GM21576 (cell line): ENCODE data around the gene ARF3.

ENCODE experiments used
- ATAC-seq: cut with Tn5 transposase; IDR thresholded peaks from one replicate; pipeline ENCODE4 v1.9.1; 2021; ENCODE audit warnings: mild to moderate bottlenecking, moderate library complexity; ENCODE audit not compliant: unreplicated experiment

The ARF3 gene

GRCh38 chr12:48982397-48983080 lies 25.3 kb upstream of the ARF3 start:
- ATAC-seq, result no peak

- ATAC-seq, result no peak
Measured at GRCh38 chr12:48981757-48982157, 24.5 kb upstream of the ARF3 start.

- ATAC-seq, result no peak
Measured at GRCh38 chr12:48980953-48981756, 23.9 kb upstream of the ARF3 start.

- no peak for ATAC-seq
Measured at GRCh38 chr12:48980389-48980952, 23.2 kb upstream of the ARF3 start.

- no peak for ATAC-seq
Measured at GRCh38 chr12:48979602-48980388, 22.5 kb upstream of the ARF3 start.

GRCh38 chr12:48978741-48979601 lies 21.7 kb upstream of the ARF3 start:
- no peak for ATAC-seq

- ATAC-seq, result no peak
Measured at GRCh38 chr12:48978291-48978740, 21.0 kb upstream of the ARF3 start, which contains the start of gene WNT1. TSS of gene WNT1 (plus strand) at chr12:48978322. CDS start at chr12:48978651, 329 bp downstream.

- no peak for ATAC-seq
Measured at GRCh38 chr12:48977290-48978281, 20.3 kb upstream of the ARF3 start.

GRCh38 chr12:48973941-48974673 lies 16.8 kb upstream of the ARF3 start:
- ATAC-seq, result no peak

GRCh38 chr12:48973531-48973930 lies 16.2 kb upstream of the ARF3 start:
- no peak for ATAC-seq

- ATAC-seq, result no peak
Measured at GRCh38 chr12:48972952-48973483, 15.7 kb upstream of the ARF3 start.

GRCh38 chr12:48972213-48972951 lies 15.1 kb upstream of the ARF3 start:
- ATAC-seq, result no peak

GRCh38 chr12:48970702-48971334 lies 13.5 kb upstream of the ARF3 start:
- no peak for ATAC-seq

GRCh38 chr12:48969833-48970701 lies 12.8 kb upstream of the ARF3 start:
- ATAC-seq, result no peak

GRCh38 chr12:48969160-48969771 lies 12.0 kb upstream of the ARF3 start:
- ATAC-seq, result no peak
